IMR-90 (cell line): ENCODE measurements around the gene GTF2F2. TPM values are rescaled to one million over a fixed set of nuclear protein-coding genes. Genes with fewer than 3 reads are reported as not detected.

Experiments used
- ATAC-seq: fragments of 200-7000 bp; cut with Tn5 transposase; 2 replicates; pipeline ENCODE4 v1.9.1; 2020; ENCODE audit warnings: low read depth, mild to moderate bottlenecking, moderate library complexity
- BruUV-seq: library from RNA; stranded (reverse); fragments of 400-500 nt; replicated peaks from 2 replicates; lab custom pipeline; 2021; lab: Mats Ljungman, UMichigan
- CTCF ChIA-PET: fragments of 300-600 bp; formaldehyde crosslinking; extraction: SDS; loops from one replicate; lab custom pipeline; 2021; ENCODE audit warnings: antibody characterized with exemption; lab: Yijun Ruan, JAX
- POLR2A ChIA-PET: fragments of 300-600 bp; sonication (Branson Sonifier 250); formaldehyde crosslinking; loops from one replicate; lab custom pipeline; 2022; ENCODE audit warnings: antibody characterized with exemption; ENCODE audit not compliant: unreplicated experiment; lab: Charles Lee
- DNase-seq: peaks from one replicate; pipeline ENCODE4 v3.0.0; 2013
- H2AFZ ChIP-seq: replicated peaks from 2 replicates; pipeline ENCODE3; 2013; ENCODE audit warnings: low read length, mild to moderate bottlenecking; ENCODE audit not compliant: poor library complexity
- H2AK5ac ChIP-seq: 2 replicates; pipeline ENCODE4 v1.6.1; 2013; ENCODE audit warnings: low read depth, low read length, inconsistent platforms
- H2AK9ac ChIP-seq: replicated peaks from 2 replicates; pipeline ENCODE3; 2013; ENCODE audit warnings: mild to moderate bottlenecking, low read depth, low read length, moderate library complexity; ENCODE audit not compliant: poor library complexity
- H2BK120ac ChIP-seq: 2 replicates; pipeline ENCODE4 v1.6.1; 2013; ENCODE audit warnings: low read depth, low read length, inconsistent platforms
- H2BK15ac ChIP-seq: 3 replicates; pipeline ENCODE4 v1.6.1; 2013; ENCODE audit warnings: low read depth, low read length, inconsistent platforms
- H2BK20ac ChIP-seq: 2 replicates; pipeline ENCODE4 v1.6.1; 2013; ENCODE audit warnings: low read depth, mild to moderate bottlenecking, inconsistent platforms, low read length, moderate library complexity
- H2BK5ac ChIP-seq: 2 replicates; pipeline ENCODE4 v1.6.1; 2013; ENCODE audit warnings: mild to moderate bottlenecking, low read depth, low read length, inconsistent platforms; ENCODE audit not compliant: poor library complexity, severe bottlenecking
- H3K14ac ChIP-seq: replicated peaks from 2 replicates; pipeline ENCODE4 v1.6.1; 2013; ENCODE audit warnings: low read depth, low read length, inconsistent platforms
- H3K18ac ChIP-seq: 2 replicates; pipeline ENCODE4 v1.6.1; 2013; ENCODE audit warnings: low read depth, low read length, control low read depth
- H3K23ac ChIP-seq: 2 replicates; pipeline ENCODE4 v1.6.1; 2013; ENCODE audit warnings: low read depth, low read length, inconsistent platforms
- H3K27ac ChIP-seq: 2 replicates; pipeline ENCODE4 v1.5.1; 2013; ENCODE audit warnings: mild to moderate bottlenecking, control low read depth, low read length; ENCODE audit not compliant: insufficient read depth
- H3K27me3 ChIP-seq: 2 replicates; pipeline ENCODE4 v1.6.1; 2013; ENCODE audit warnings: low read length; ENCODE audit not compliant: control insufficient read depth, insufficient read depth
- H3K36me3 ChIP-seq: 2 replicates; pipeline ENCODE4 v1.6.1; 2013; ENCODE audit warnings: low read length, mixed read lengths; ENCODE audit not compliant: control insufficient read depth, insufficient read depth
- H3K4ac ChIP-seq: 2 replicates; pipeline ENCODE4 v1.6.1; 2013; ENCODE audit warnings: low read depth, low read length, inconsistent platforms
- H3K4me1 ChIP-seq: 2 replicates; pipeline ENCODE4 v1.6.1; 2013; ENCODE audit warnings: low read length, mixed read lengths; ENCODE audit not compliant: control insufficient read depth, insufficient read depth
- H3K4me2 ChIP-seq: 2 replicates; pipeline ENCODE4 v1.6.1; 2013; ENCODE audit warnings: low read depth, mild to moderate bottlenecking, control low read depth, low read length, moderate library complexity
- H3K4me3 ChIP-seq: 2 replicates; pipeline ENCODE4 v1.5.1; 2013; ENCODE audit warnings: low read depth, mild to moderate bottlenecking, control low read depth, low read length, moderate library complexity; ENCODE audit not compliant: insufficient read depth
- H3K56ac ChIP-seq: 2 replicates; pipeline ENCODE4 v1.6.1; 2013; ENCODE audit warnings: low read length, inconsistent platforms; ENCODE audit not compliant: insufficient read depth; ENCODE audit errors: extremely low read depth
- H3K79me1 ChIP-seq, 2 experiments: 2 replicates each; pipeline ENCODE4 v1.6.1; 2013; ENCODE audit warnings: low read length in 2 of 2, inconsistent platforms in 1 of 2, low read depth in 1 of 2
- H3K9ac ChIP-seq: 2 replicates; pipeline ENCODE4 v1.6.1; 2013; ENCODE audit warnings: low read depth, low read length, control low read depth
- H3K9me1 ChIP-seq: 2 replicates; pipeline ENCODE4 v1.6.1; 2013; ENCODE audit warnings: low read length, inconsistent platforms; ENCODE audit not compliant: insufficient read depth
- H3K9me3 ChIP-seq: 2 replicates; pipeline ENCODE4 v1.6.1; 2013; ENCODE audit warnings: low read length; ENCODE audit not compliant: control insufficient read depth, insufficient read depth
- H4K20me1 ChIP-seq: 2 replicates; pipeline ENCODE4 v1.6.1; 2013; ENCODE audit warnings: low read length, inconsistent platforms; ENCODE audit not compliant: insufficient read depth
- H4K5ac ChIP-seq: 2 replicates; pipeline ENCODE4 v1.6.1; 2013; ENCODE audit warnings: mild to moderate bottlenecking, low read depth, low read length, control low read depth
- H4K8ac ChIP-seq, 2 experiments: 2 replicates each; pipeline ENCODE4 v1.6.1; 2013; ENCODE audit warnings: low read depth in 2 of 2, low read length in 2 of 2, control low read depth in 1 of 2, inconsistent platforms in 1 of 2
- H4K91ac ChIP-seq: 2 replicates; pipeline ENCODE4 v1.6.1; 2013; ENCODE audit warnings: low read depth, low read length, inconsistent platforms; ENCODE audit not compliant: insufficient read depth
- CEBPB ChIP-seq: IDR thresholded peaks from 2 replicates; pipeline ENCODE4 v1.6.1; 2012; ENCODE audit warnings: low read depth, low read length, improper control_type of control experiment
- CTCF ChIP-seq: conservative IDR thresholded peaks from 2 replicates; pipeline ENCODE4 v1.5.1; 2012; ENCODE audit warnings: mild to moderate bottlenecking, low read depth, low read length, improper control_type of control experiment
- MAZ ChIP-seq: IDR thresholded peaks from 2 replicates; pipeline ENCODE4 v1.6.1; 2012; ENCODE audit warnings: low read depth, mild to moderate bottlenecking, low read length, improper control_type of control experiment, moderate library complexity, borderline replicate concordance
- RCOR1 ChIP-seq: IDR thresholded peaks from 2 replicates; pipeline ENCODE4 v1.6.1; 2012; ENCODE audit warnings: mild to moderate bottlenecking, low read length, improper control_type of control experiment; ENCODE audit not compliant: insufficient replicate concordance
- dilution Hi-C: fragments of 300-500 bp; cut with HindIII; formaldehyde crosslinking; loops from one replicate; pipeline ENCODE4 v1.14.3; 2018; ENCODE audit warnings: low sequenced_read_pairs; ENCODE audit not compliant: unreplicated experiment
- in situ Hi-C: fragments of 300-500 bp; cut with MboI; formaldehyde crosslinking; loops from 3 replicates; pipeline ENCODE4 v1.14.3; 2019; ENCODE audit warnings: low sequenced_read_pairs, inconsistent platforms, mixed read lengths
- intact Hi-C: fragments of 100-400 bp; cut with micrococcal nuclease; formaldehyde crosslinking; loops from 2 replicates; pipeline ENCODE4 v1.10.0; 2022
- polyA plus RNA-seq, 3 experiments: library from polyadenylated mRNA; depleted of rRNA; stranded (reverse); fragments of >200 nt; gene quantifications; 2 replicates each; pipeline ENCODE4 v1.2.3, GENCODE V29; 2012; ENCODE audit warnings: low replicate concordance in 1 of 3
- total RNA-seq: library from RNA; depleted of rRNA; stranded (reverse); fragments of >200 nt; gene quantifications from 2 replicates; pipeline ENCODE4 v1.2.3, GENCODE V29; 2012

GTF2F2 gene
- total and polyA plus RNA-seq, 2 of the 4 experiments (the other 2 are of a cell fraction) = 16.5 to 21.0 TPM

GRCh38 chr13:45209229-45209628, 88.9 kb downstream of the GTF2F2 start:
- H3K4me2 ChIP-seq = no peak overlapping the region
- intact Hi-C loops = loop anchor here (5.0 kb wide), 2 partner anchors 33 to 73 kb away; no protein-coding TSS in a partner anchor
- H2BK120ac ChIP-seq = no peak overlapping the region
- peaks cover 5% of the 10 kb centered on the region for H3K36me3 ChIP-seq
- no peak for ATAC-seq
- H3K79me1 ChIP-seq = peaks cover 26 to 39% of the 10 kb centered on the region in 2 experiments
- peak; percentile 70 for TF ChIP-seq CEBPB
- no peak for TF ChIP-seq RCOR1
- TF ChIP-seq MAZ = no peak
- no peak for TF ChIP-seq CTCF
- ChIA-PET CTCF (interaction anchor here (0.6 kb wide), 1 partner anchor 279 kb away, joined by 3 read pairs; no protein-coding TSS in a partner anchor), POLR2A (no interaction called here)
- H3K4me3 ChIP-seq = no peak overlapping the region
- no peaks in the 10 kb centered on the region for H3K27me3 ChIP-seq
- H4K91ac ChIP-seq = no peak overlapping the region
- peak overlapping the region; percentile 20; the same call in 1 of the 2 replicates for H3K27ac ChIP-seq
- H2BK20ac ChIP-seq = 0 out of 2 replicates have a peak overlapping the region, but pooled peaks have one; percentile 5
- H2AK5ac ChIP-seq = no peak overlapping the region
- H3K23ac ChIP-seq = peak overlapping the region; percentile 14; the same call in 1 of the 2 replicates
- H4K5ac ChIP-seq = peak overlapping the region; percentile 39; the same call in 1 of the 2 replicates
- in situ Hi-C loops = no loop called here
- peak overlapping the region; percentile 61 for H2BK5ac ChIP-seq
- H3K14ac ChIP-seq = no peak overlapping the region
- H3K56ac ChIP-seq = no peak overlapping the region
- peak; percentile 62 for DNase-seq
- no peak overlapping the region for H2AFZ ChIP-seq
- dilution Hi-C loops = no loop called here
- no peak overlapping the region; the same call in 1 of the 2 replicates for H3K4ac ChIP-seq
- peak overlapping the region in 1 of 2 experiments; percentile 50; a peak in 1 of 4 replicates for H4K8ac ChIP-seq
- H2AK9ac ChIP-seq = no peak overlapping the region
- no peaks in the 10 kb centered on the region for H3K9me3 ChIP-seq
- H2BK15ac ChIP-seq = 0 out of 3 replicates have a peak overlapping the region, but pooled peaks have one; percentile 3
- H3K18ac ChIP-seq = peak overlapping the region; percentile 61; the same call in 1 of the 2 replicates
- no peak overlapping the region for H3K9ac ChIP-seq
- no peaks in the 10 kb centered on the region for H4K20me1 ChIP-seq
- BruUV-seq = no TSS peak
- peaks cover 17% of the 10 kb centered on the region for H3K4me1 ChIP-seq
- peaks cover 3% of the 10 kb centered on the region for H3K9me1 ChIP-seq
